NCI-H82 treated with DMSO at 0.1 percent for 48 hours (cell line): Measurements from ENCODE around the gene RBM8A.
"Not testable (repeated sequence)": the region's sequence is repeated elsewhere in the genome, so short reads cannot be mapped to it uniquely, and the experiment has no call there.

Experiments
- DNase-seq: peaks from one replicate; lab custom pipeline; 2025; ENCODE audit not compliant: unreplicated experiment; lab: John Stamatoyannopoulos, UW

Gene RBM8A

DNA sequence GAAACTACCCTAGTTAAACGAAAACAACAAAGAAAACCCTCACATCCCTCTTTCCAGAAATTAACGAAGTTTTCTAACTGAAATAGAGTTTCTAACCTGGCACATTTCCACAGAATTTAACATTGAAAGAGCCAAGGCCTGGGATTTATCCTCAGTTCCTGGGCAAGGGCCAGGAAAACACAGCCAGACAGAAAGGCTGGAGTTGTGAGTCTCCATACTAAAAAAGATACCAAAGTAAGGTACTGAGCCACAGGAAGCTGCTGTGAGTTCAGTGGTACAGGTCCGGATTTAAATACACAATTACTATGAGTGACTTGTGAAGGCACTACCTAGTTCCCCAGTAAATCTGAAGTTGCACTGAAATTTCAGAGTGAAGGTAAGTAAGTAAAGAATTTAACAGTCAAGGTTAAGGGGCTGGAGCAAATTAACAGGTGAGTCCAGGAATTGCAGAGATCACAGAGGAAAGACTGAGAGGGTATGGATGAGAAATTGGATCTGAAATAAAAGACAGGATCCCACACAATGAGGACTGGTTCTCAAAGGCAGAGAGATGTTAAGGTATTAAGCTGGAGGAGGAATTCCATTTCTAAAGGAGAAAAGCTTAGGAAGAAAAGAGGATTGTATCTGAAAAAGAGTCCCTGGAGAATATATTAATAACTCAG is 29.6 kb upstream of the RBM8A start:
- DNase-seq, result no peak

DNA sequence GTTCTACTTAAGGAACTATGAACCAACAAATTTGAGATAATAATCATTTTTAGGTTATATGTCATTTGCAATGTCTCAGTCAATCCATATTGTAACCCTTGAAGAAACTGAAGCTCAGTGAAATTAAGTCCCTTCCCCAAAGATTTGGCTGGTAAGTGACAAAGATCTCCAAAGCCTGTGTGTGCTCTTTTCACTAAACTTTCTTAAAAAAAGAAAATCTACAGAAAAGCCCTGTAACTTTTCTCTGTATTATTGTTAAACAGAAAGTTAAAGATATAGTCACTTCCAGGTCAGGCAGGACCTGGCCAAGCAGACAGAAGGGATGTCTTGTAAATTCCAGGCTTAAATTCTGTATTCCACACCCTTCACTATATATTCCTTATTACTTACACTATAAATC is 29.1 kb upstream of the RBM8A start:
- DNase-seq, result no peak

DNA sequence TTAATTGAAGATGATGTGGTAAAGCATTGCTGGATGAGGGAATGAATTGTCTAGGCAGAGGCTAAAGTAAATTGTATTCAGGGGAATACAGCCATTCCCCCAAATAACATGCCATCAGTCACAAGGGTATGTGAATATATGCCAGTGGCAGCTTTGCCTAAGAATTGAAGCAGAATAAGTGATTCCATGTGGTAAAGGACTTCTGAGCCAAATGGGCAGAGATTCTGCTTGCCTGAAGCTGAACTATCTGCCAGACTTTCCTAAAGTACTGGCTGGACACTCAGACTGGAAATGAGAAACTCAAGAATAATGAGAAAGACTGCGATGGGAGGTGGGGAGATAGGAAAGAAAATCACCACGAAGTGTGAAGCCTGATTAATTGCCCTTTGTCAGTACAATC is 28.2 kb upstream of the RBM8A start:
- DNase-seq, result no peak

DNA sequence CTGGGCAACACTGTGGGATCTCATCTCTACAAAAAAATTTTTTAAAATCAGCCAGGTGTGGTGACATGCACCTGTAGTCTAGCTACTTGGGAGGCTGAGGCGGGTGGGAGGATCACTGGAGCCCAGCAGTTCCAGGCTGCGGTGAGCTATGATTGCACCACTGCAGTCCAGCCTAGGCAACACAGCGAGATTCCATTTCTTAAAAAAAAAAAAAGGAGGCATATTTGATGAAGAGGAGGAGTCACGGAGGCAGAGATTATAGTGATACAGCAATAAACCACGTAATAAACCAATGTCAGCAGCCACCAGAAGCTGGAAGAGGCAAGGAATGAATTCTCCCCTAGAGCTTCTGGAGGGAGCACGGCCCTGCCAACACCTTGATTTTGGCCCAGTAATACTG is 26.6 kb upstream of the RBM8A start:
- DNase-seq, result no peak

DNA sequence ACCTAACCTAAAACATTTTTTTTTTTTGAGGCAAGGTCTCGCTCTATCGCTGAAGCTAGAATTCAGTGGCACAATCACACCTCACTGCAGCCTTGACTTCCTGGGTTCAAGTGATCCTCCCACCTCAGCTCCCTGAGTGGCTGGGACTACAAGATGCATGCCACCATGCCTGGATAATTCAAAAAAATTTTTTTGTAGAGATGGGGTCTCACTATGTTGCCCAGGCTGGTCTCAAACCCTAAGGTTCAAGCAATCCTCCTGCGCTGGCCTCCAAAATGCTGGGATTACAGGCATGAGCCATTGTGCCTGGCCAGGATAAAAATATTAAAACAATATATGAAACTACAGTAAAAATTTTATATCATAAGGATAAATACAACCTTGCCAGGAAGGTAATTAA is 25.6 kb upstream of the RBM8A start:
- no peak for DNase-seq

DNA sequence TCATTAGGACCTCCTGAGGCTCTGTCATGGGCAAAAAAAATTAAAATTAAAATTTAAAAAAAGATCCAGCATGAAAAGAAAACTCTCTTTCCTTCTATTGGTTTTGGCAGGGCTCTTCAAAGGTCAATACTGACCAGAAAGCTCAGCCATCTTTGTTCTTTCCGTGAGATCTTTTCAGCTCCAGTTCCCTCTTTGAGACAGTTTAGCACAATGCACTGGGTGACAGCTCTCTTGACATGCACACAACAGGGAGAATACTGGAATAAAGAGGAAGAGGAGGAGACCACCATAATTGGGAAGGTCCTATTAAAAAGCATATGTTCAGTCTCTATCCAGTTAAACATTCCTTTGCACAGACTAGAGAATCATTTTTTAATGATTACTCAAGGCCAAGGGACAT is 24.2 kb upstream of the RBM8A start:
- DNase-seq, result no peak

DNA sequence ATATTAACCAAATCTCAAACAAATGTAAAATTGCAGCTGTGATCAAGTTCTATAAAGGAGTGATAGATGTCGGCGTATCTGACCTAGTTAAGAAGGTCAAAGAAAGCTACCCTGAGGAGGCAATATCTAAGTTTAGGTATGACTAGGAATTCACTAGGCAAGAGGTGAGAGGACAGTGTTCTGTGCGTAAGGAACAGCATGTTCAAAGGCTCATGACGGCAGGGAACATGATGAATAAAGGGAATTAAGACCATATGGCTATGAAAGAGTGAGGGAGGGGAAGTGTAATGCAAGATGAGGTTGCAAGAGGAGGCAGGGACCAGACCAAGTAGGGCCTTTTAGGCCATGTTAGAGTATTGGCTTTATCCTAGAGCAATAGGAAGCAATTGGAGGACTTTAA is 21.9 kb upstream of the RBM8A start:
- peak; percentile 55 for DNase-seq

DNA sequence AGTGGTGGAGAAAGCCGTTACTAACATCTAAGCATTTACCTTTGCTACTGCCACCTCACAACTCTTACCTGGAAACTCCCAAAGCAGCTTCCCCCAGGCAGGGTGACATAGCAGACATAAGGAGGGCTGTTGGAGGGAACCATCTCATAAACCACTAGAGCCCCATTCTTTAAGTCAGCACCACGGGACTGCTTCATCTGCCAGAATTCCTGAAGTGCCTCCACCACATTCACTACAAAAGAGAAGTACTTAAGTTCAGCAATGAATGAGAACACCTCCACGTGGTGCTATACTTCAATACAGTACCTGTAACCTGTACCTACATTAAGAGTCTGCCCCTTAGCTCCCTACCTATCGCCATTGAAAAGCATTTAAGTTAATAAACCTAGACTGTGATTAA is 20.3 kb upstream of the RBM8A start:
- no peak for DNase-seq

DNA sequence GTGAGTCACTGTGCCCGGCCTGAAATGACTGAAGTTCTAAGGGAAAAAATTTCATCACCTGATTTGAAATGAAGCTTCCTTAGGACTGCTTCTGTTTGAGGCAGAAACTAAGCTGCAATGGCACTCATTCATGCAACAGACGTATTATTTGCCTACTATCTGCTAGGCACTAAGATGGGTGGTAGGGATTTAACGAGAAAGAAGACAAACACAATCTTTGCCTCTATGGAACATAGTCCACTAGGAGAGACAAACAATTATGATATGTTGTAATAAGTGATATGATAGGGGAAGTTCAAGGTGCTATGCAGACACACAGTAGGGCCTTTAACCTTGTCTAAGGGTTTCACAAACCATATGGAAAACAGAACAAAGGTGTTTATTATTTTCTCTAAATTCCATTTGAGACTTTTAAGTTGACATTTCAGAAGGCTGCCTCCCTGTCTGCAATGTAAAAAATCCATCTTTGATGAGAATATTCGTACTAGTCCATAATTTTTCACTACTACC is 19.2 kb upstream of the RBM8A start:
- no peak for DNase-seq

DNA sequence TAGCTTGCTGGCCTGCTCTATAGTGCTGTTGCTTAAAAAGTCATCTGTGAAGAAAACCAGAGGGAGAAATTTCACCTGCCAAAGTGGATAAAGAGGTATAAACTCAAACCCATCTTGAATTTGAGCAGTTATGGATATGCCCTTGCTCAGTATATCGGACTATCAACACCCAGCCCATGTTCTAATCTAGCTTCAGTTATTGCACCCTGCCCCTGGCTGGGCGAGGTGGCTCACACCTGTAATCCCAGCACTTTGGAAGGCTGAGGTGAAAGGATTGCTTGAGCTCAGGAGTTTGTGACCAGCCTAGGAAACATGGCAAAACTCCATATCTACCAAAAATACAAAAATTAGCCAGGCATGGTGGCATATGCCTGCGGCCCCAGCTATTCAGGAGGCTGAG is 17.2 kb upstream of the RBM8A start:
- no peak for DNase-seq

DNA sequence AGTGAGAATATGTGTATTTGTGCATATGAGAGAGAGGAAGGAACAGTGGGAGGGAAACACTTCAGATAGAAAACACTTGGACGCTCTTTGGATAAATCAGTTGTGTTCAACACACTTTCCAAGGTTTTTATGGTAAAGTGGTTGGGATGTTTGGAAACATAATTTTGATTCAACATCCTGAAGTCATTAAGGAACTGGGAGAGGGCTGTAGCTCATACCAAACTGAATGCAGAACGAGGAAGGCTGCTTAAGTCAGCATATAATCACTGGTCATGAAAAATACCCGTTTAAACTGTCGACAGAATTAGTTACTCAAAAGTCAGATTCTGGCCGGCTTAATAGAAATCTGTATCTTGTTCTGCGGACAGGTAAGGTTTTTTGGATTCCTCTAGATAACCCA is 15.6 kb upstream of the RBM8A start:
- DNase-seq, result no peak

DNA sequence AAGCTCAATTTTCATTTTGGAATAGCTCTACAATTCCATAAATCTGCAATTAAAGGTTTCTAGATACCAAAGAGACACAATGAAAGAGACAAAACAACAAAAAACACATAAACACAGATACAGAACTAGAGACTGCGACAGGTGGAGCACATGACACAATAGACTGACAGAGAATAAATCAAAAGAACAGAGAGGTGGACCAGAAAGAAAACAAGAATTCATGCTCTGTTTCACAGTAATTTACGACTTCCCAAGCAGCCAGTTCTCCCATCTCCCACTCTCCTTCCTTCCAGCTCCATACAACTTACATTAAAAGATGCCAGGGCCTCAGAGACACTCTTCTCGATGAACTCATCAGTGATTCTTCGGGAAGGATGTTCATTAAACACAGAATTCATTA is 15.1 kb upstream of the RBM8A start:
- DNase-seq, result no peak

DNA sequence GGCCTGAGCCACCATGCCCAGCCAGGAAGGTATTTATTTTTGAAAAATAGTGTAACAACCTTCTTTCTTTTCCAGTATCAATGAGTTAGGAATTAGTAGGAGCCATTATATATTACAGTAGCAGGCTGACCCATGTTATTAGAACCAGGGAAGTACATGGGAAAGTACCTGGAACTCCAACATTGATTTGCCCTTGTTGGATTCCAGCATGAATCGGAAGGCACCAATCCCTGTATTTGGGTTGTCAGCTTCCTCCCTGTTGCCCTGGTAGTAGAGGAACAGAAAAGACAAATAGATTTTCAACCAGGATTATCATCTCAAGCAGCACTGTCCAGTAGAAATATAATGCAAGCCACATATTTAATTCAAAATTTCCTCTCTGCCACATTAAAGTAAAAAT is 10.2 kb upstream of the RBM8A start:
- DNase-seq, result no peak

DNA sequence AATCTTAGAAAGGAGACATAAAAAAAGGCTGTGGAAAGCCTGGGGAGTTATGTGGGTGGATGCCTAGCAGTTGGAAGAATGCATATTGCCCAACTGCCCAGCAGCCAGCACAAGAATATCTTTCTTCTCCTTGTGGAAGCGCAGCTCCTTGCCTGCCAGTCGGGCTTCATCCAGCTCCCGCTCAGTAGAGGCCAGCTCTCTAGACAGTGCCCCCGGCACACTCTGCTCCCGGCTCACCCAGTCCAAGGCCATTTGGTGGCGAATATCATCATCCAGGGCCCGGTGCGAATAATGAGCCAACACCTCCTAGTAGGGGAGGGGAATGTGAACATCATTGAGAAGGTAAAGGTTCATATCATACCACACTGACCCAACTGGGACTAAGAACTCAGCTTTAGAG is 9.0 kb upstream of the RBM8A start:
- no peak for DNase-seq

DNA sequence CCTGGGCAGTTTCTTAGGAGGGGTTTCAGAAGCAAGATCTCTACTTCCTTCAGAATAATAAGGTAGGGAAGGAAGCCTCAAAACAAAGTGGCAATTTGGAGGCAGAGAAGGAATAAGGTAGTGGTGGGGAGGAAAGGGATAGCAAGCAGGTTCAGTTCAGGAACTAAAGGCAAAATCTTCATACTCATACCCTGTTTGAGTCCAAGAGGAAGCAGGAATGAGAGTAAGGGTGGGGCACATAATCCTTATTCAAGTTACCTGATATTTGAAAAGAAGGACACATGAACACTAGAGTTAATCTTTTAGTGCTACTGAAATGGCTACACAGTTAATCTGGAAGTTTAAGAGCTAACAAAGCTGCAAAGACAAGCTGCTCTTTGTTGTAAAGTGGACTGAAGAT is 8.4 kb upstream of the RBM8A start:
- no peak for DNase-seq

DNA sequence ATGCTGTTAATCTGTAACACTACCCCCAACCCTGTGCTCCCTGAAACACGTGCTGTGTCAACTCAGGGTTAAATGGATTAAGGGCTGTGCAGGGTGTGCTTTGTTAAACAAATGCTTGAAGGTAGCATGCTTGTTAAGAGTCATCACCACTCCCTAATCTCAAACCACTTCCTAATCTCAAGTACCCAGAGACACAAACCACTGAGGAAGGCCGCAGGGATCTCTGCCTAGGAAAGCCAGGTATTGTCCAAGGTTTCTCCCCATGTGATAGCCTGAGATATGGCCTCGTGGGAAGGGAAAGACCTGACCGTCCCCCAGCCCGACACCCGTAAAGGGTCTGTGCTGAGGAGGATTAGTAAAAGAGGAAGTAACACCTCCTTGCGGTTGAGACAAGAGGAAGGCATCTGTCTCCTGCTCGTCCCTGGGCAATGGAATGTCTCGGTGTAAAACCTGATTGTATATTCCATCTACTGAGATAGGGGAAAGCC is 5.3 kb upstream of the RBM8A start:
- DNase-seq, result peak; percentile 67

DNA sequence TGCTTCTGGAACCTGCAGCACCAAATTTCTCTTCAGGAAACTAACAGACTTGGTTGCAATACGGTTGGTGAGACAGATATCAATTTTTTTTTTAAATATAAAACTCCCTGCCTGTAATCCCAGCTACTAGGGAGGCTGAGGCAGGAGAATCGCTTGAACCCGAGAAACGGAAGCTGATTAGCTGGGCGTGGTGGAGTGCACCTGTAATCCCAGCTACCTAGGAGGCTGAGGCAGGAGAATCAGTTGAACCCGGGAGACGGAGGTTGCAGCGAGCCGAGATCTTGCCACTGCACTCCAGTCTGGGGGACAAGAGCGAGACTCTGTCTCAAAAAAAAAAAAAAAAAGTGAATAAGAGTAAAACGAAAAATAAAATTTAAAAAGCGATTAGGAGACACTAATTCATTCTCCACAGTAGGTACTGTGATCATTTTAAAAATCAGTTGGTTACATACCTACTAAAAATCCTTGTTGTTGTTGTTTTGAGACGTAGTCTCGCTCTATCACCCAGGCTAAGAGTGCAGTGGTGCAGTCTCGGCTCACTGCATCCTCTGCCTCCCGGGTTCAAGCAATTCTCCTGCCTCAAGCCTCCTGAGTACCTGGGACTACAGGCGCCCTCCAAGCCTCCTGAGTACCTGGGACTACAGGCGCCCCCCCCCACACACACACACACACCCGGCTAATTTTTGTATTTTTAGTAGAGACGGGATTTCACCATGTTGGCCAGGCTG is 796 bp upstream of the RBM8A start:
- DNase-seq, result no peak

DNA sequence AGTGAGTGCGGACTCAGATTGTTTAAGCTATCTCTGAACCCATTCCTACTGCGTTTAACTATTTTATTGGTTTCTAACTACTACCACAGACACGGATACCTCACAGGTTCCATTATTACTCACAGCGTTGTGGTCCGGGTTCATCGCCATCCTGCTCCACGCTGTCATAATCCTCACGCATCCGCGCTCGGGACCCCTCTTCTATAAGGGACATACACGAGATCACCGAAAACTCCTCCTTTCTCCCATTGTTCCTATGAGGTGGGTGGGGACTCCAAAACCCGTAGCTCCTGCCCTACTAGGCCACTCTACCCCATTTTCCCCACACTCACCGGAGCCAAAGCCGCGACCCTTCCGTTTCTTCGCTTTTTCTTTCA is 610 bp downstream of the RBM8A start:
- no peak for DNase-seq

DNA sequence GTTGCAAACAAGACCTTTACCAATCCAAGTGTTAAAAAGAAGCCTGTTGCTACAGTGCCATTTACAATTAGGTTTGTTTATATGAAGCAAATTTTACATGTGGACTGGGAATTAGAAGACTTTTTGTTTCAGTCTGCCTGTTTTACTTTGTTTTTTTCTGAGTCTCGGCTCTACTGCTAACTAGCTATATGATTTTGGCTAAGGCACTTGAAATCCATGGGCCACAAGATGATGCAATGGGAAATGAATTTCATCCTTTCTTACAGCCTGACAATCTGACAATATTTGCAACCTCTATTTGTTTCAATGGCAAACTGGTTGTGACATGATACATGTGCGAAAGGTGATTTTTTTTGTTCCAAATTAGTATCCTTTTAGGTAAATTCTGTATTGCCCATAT is 5.0 kb downstream of the RBM8A start:
- DNase-seq, result no peak

DNA sequence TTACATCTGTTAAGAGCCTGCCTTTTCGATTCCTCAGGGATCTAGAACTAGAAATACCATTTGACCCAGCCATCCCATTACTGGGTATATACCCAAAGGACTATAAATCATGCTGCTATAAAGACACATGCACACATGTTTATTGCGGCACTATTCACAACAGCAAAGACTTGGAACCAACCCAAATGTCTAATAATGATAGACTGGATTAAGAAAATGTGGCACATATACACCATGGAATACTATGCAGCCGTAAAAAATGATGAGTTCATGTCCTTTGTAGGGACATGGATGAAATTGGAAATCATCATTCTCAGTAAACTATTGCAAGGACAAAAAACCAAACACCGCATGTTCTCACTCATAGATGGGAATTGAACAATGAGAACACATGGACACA is 7.0 kb downstream of the RBM8A start:
- DNase-seq, result not testable (repeated sequence)

DNA sequence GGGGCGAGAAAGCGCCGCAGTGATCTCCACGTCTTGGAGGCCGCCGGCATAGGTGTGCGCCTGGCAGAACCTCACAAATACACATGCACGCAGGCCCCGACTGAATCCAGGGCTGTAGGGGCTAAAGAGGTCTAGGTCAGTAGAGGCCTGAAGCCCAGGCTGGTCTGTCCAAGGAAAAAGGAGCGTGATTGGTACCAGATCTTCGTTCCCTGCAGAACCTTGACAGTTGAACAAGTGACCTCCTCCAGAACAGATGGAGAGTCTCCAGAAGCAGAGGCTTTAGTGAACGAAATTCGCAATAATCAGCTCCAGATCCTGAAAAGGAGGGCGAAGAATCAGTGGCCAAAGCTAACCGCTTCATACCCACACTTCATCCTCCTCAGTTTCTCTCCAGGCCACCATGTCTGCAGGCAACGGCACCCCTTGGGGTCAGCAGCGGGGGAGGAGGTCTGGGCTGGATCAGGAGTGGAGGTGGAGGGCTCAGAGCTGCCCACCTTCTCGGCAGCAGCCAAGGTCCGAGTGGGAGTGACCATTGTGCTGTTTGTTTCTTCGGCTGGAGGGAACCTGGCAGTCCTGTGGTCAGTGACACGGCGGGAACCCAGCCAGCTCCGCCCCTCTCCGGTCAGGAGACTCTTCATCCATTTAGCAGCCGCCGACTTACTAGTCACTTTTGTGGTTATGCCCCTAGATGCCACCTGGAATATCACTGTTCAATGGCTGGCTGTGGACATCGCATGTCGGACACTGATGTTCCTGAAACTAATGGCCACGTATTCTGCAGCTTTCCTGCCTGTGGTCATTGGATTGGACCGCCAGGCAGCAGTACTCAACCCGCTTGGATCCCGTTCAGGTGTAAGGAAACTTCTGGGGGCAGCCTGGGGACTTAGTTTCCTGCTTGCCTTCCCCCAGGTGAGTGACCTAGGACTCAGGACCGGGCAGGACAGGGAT is 8.0 kb downstream of the RBM8A start:
- no peak for DNase-seq
